ENCODE data around the gene FAT1. TPM values are rescaled to one million over a fixed set of nuclear protein-coding genes. Genes with fewer than 3 reads are reported as not detected.

The FAT1 gene
- total RNA-seq, 1 experiment from 2014 or later, result 107 TPM

DNA sequence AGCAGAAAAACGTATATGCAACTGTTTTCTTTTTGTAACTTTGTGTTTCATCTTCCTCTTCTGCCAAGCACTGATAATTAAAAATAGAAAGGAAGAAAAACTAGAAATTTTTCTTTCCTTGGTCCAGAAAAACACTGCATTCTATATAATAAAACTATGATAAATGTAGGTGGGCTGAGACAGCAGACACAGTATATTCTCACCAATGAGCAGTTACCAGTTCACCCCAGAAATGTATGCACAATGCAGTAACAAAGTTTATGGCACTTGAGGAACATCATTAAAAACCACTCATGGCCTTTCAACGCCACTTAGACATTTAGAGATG lies 79.4 kb downstream of the FAT1 start:
- no peak overlapping the region for H3K27ac ChIP-seq (ENCODE audit: low read depth, low read length, poor library complexity, severe bottlenecking)
- no peak for DNase-seq (ENCODE audit: low spot score)
- no peak for TF ChIP-seq EZH2 (IDR thresholded peaks at IDR 0.05; ENCODE audit: borderline replicate concordance, low read depth, low read length, poor library complexity, severe bottlenecking)
- TF ChIP-seq, protein P1, sequence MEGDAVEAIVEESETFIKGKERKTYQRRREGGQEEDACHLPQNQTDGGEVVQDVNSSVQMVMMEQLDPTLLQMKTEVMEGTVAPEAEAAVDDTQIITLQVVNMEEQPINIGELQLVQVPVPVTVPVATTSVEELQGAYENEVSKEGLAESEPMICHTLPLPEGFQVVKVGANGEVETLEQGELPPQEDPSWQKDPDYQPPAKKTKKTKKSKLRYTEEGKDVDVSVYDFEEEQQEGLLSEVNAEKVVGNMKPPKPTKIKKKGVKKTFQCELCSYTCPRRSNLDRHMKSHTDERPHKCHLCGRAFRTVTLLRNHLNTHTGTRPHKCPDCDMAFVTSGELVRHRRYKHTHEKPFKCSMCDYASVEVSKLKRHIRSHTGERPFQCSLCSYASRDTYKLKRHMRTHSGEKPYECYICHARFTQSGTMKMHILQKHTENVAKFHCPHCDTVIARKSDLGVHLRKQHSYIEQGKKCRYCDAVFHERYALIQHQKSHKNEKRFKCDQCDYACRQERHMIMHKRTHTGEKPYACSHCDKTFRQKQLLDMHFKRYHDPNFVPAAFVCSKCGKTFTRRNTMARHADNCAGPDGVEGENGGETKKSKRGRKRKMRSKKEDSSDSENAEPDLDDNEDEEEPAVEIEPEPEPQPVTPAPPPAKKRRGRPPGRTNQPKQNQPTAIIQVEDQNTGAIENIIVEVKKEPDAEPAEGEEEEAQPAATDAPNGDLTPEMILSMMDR (conservative IDR thresholded peaks at IDR 0.05; ENCODE audit: low read depth, low read length), result no peak
- no peaks in the 10 kb centered on the region for H3K36me3 ChIP-seq (ENCODE audit: insufficient read depth, low read length, poor library complexity, severe bottlenecking)
- CTCF ChIA-PET, result no interaction called here
- no peaks in the 10 kb centered on the region for H3K27me3 ChIP-seq (replicated peaks; ENCODE audit: insufficient read depth, low read depth, low read length, poor library complexity)
- no peak overlapping the region for H3K4me3 ChIP-seq (ENCODE audit: low read depth, low read length, poor library complexity, severe bottlenecking)
- no TSS peak for BruUV-seq (replicated peaks)
- POLR2A ChIA-PET (ENCODE audit: low non-redundant PET), result no interaction called here
- H3K9me3 ChIP-seq (ENCODE audit: low read depth, low read length, poor library complexity, severe bottlenecking), result no peaks in the 10 kb centered on the region
- H3K4me1 ChIP-seq (ENCODE audit: insufficient read depth, low read length, poor library complexity, severe bottlenecking), result peaks cover 23% of the 10 kb centered on the region
- intact Hi-C loops (cut with micrococcal nuclease; ENCODE audit: unreplicated experiment), result no loop called here

DNA sequence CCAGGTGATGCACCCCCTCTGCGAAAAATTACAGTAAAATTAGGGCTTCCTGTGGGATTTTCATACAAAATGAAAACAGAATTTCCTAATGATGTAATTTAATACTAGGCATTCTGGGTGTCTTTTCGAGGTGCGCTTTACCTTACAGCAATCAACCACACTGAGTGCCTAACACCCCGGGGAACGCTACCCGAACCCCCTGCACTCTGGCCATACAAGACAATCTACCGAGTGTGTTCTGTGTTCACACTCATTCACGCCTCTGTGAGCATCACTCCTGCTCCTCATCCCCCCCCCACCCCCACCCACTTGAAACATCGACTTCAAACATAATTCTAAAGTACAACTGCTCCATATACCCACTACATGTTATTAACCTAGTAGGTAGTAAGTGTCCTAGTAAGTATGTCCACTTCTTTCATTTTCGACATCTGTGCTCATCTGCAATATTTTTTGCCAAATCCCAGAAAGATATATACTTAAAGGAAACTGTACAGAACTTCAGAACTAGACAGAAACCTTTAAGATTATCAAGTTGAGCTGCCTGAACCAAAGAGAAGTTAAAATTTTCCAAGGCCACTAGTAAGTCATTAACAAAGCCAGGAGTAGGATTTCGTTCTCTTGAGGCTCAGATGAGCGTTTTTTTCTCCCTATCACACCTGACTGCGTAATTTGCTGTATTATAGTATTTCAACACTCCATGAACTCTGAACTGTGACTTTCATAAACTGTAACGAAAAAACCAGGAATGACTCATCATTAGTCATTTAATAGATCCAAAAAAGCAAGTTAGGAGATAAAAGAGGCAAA lies 80.0 kb downstream of the FAT1 start:
- POLR2A ChIA-PET (ENCODE audit: low non-redundant PET), result no interaction called here
- H3K27ac ChIP-seq (ENCODE audit: low read depth, low read length, poor library complexity, severe bottlenecking), result no peak overlapping the region

DNA sequence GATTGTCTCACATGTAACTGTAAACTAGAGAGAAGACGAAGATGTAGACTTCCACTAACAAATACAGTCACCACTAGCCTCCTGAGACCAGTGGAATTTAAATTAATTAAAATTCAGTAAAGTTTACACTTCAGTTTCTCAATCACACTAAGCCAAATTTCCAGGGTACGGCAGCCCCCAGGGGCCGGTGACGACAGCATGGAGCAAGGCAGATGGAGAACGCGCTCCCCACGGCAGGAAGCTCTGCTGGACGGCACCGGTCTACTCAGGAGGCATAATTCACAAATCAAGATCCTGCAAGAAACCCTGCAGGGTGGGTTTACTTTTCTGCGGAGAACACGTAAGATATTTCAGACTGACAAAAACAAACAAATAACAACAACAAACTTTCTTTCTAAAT lies 80.7 kb downstream of the FAT1 start:
- Histone ChIP-seq H3K27me3 (replicated peaks; ENCODE audit: insufficient read depth, low read depth, low read length, poor library complexity) (no peaks in the 10 kb centered on the region), H3K9me3 (ENCODE audit: low read depth, low read length, poor library complexity, severe bottlenecking) (no peaks in the 10 kb centered on the region), H3K4me1 (ENCODE audit: insufficient read depth, low read length, poor library complexity, severe bottlenecking) (peaks cover 23% of the 10 kb centered on the region), H3K36me3 (ENCODE audit: insufficient read depth, low read length, poor library complexity, severe bottlenecking) (no peaks in the 10 kb centered on the region), H3K27ac (ENCODE audit: low read depth, low read length, poor library complexity, severe bottlenecking) (peak overlapping the region; percentile 0), H3K4me3 (ENCODE audit: low read depth, low read length, poor library complexity, severe bottlenecking) (no peak overlapping the region)
- POLR2A ChIA-PET (ENCODE audit: low non-redundant PET), result no interaction called here
- CTCF ChIA-PET, result no interaction called here
- peak; percentile 71 for DNase-seq (ENCODE audit: low spot score)
- no TSS peak for BruUV-seq (replicated peaks)
- TF ChIP-seq, protein P1 (conservative IDR thresholded peaks at IDR 0.05; ENCODE audit: low read depth, low read length), result no peak
- TF ChIP-seq EZH2 (IDR thresholded peaks at IDR 0.05; ENCODE audit: borderline replicate concordance, low read depth, low read length, poor library complexity, severe bottlenecking), result no peak
- intact Hi-C loops (cut with micrococcal nuclease; ENCODE audit: unreplicated experiment), result no loop called here

More for the DNA sequence above, 80.0 kb downstream of the FAT1 start:
- CTCF ChIA-PET, result no interaction called here
- TF ChIP-seq, protein P1 (conservative IDR thresholded peaks at IDR 0.05; ENCODE audit: low read depth, low read length), result no peak
- no peak for TF ChIP-seq EZH2 (IDR thresholded peaks at IDR 0.05; ENCODE audit: borderline replicate concordance, low read depth, low read length, poor library complexity, severe bottlenecking)
- H3K4me3 ChIP-seq (ENCODE audit: low read depth, low read length, poor library complexity, severe bottlenecking), result no peak overlapping the region
- no peaks in the 10 kb centered on the region for H3K9me3 ChIP-seq (ENCODE audit: low read depth, low read length, poor library complexity, severe bottlenecking)
- peaks cover 23% of the 10 kb centered on the region for H3K4me1 ChIP-seq (ENCODE audit: insufficient read depth, low read length, poor library complexity, severe bottlenecking)
- peak; percentile 37 for DNase-seq (ENCODE audit: low spot score)
- intact Hi-C loops (cut with micrococcal nuclease; ENCODE audit: unreplicated experiment), result no loop called here
- no peaks in the 10 kb centered on the region for H3K36me3 ChIP-seq (ENCODE audit: insufficient read depth, low read length, poor library complexity, severe bottlenecking)
- no TSS peak for BruUV-seq (replicated peaks)
- no peaks in the 10 kb centered on the region for H3K27me3 ChIP-seq (replicated peaks; ENCODE audit: insufficient read depth, low read depth, low read length, poor library complexity)

Measured in A673 (cell line).